Measurements from ENCODE around the gene P2RX3.

Gene P2RX3

DNA sequence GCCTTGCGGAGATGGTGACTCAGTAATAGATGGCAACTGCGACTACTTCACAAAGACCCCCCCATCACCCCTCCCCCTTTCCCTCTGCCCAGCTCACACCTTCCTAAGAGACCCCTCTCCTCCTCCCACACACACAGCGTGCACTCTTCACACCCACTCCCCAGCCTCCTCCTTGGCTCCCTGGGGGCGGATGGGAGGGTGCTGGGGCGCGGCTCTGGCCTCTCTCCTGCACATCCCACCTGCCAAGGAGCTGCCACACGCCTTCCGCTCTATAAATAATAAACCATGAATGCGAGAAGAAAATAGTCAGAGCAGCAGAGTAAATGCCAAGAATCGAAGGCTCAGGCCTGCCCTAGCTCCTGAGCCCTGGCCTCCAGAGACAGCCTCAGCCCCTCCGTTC, 4.5 kb downstream of the P2RX3 start:
- H3K4me3 ChIP-seq (ENCODE audit: low read depth, low read length), result no peak overlapping the region
- in situ Hi-C loops (cut with HindIII; ENCODE audit: low sequenced_read_pairs), result no loop called here
- DNase-seq (ENCODE audit: low read depth, low spot score), result no peak
- TF ChIP-seq CTCF (IDR thresholded peaks at IDR 0.05; ENCODE audit: low read depth, low read length), result no peak

DNA sequence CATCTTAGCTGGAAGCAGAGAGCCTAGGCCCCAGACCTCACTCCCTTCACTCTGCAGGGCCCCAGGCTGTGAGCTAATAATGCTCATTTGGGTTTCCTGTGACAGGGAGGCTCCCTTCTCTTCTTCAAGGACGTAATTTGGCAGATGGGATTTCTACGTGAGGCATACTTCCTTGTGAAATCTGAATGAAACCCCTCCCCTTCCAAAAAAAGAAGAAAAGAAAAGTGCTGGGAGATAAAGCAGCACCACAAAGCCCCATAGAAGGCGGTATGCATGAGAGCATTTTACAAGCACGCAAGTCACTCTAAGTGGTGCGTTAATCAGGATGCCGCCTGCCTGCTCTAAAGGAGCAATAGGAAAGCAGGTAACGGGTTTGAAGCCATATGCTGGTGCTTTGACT, 5.7 kb downstream of the P2RX3 start:
- no peak overlapping the region for H3K4me3 ChIP-seq (ENCODE audit: low read depth, low read length)
- no peak for DNase-seq (ENCODE audit: low read depth, low spot score)
- TF ChIP-seq CTCF (IDR thresholded peaks at IDR 0.05; ENCODE audit: low read depth, low read length), result no peak
- in situ Hi-C loops (cut with HindIII; ENCODE audit: low sequenced_read_pairs), result no loop called here

DNA sequence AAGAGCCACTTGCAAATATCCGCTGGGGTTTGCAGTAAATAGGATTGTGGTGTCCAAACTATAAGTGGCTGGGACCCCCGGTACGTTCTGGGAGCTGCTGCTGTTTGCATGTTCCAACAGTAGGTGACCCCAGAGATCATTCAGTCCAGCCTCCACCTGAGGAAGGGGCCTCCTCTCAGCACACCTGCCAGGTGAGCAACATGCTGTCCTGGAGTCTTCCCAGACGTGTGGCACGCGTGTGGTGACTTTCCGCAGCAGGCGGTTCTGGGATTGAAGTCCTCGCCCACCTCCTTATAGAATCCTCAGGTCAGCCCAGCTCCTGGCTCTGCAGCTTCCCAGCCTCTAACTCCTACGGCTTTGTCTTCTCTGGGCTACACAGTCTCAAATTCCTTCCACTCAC, 6.7 kb downstream of the P2RX3 start:
- no peak for DNase-seq (ENCODE audit: low read depth, low spot score)
- H3K4me3 ChIP-seq (ENCODE audit: low read depth, low read length), result no peak overlapping the region
- TF ChIP-seq CTCF (IDR thresholded peaks at IDR 0.05; ENCODE audit: low read depth, low read length), result no peak
- in situ Hi-C loops (cut with HindIII; ENCODE audit: low sequenced_read_pairs), result no loop called here

DNA sequence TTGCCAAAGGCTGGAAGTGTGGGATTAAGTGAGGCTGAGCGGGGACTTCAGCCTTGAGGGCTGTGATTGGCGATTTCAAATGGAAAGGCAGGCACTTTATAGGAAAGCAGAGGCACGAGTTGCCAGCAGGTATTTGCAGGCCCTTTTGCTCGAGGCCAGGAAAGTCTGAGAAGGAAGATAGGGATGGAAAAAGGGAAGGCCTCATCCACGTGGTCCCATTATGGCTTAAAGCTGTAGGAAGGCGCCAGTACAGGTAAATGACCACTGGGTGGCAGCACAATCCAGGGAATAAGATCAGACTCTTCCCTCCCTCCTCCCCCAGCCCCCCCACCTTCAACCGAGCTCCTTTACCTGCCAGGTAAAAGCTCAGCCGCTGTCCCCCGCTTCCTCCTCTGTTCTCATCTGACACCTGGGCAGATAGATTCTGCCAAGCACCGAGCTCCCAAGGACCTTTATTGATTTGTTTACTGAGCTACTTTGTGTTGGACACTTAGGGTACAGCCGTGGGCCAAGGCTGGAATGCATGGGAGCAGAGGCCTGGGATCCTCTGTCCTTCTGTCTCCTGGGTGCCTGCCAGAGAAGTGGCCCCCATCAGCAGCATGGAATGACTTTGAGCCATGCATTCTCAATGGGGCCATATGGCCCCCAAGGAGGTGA, 7.5 kb downstream of the P2RX3 start:
- TF ChIP-seq CTCF (IDR thresholded peaks at IDR 0.05; ENCODE audit: low read depth, low read length), result peak; percentile 77
- in situ Hi-C loops (cut with HindIII; ENCODE audit: low sequenced_read_pairs), result no loop called here
- peak; percentile 62 for DNase-seq (ENCODE audit: low read depth, low spot score)
- no peak overlapping the region for H3K4me3 ChIP-seq (ENCODE audit: low read depth, low read length)

- no peak for DNase-seq (ENCODE audit: low read depth, low spot score)
- no peak overlapping the region for H3K4me3 ChIP-seq (ENCODE audit: low read depth, low read length)
- no peak for TF ChIP-seq CTCF (IDR thresholded peaks at IDR 0.05; ENCODE audit: low read depth, low read length)
- in situ Hi-C loops (cut with HindIII; ENCODE audit: low sequenced_read_pairs), result no loop called here
Measured at GRCh38 chr11:57347336-57347735, 9.2 kb downstream of the P2RX3 start.

DNA sequence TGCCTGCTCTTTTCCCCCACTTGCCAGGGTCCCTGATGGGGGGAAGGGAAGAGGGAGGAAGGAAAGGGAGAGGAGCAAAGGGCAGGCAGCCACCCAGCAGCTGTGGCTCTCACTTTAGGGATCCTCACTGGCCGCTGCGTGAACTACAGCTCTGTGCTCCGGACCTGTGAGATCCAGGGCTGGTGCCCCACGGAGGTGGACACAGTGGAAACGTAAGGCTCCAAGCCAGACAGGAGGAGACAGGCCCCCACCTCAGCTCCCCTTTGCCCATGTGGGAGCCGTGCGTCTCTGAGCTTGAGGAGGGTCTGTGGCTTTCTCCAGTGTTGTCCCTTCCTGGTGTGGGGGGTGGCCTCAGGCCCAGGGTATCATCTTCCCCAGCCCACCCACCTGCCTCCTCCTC, 9.9 kb downstream of the P2RX3 start:
- no peak for TF ChIP-seq CTCF (IDR thresholded peaks at IDR 0.05; ENCODE audit: low read depth, low read length)
- no peak overlapping the region for H3K4me3 ChIP-seq (ENCODE audit: low read depth, low read length)
- DNase-seq (ENCODE audit: low read depth, low spot score), result no peak
- in situ Hi-C loops (cut with HindIII; ENCODE audit: low sequenced_read_pairs), result no loop called here
